Left ventricle myocardium inferior (tissue), 1 donor: ENCODE results near the gene ENTPD7. TPM values are rescaled to one million over a fixed set of nuclear protein-coding genes. Genes with fewer than 3 reads are reported as not detected.

Experiments used
- DNase-seq: peaks from one replicate; pipeline ENCODE4 v3.0.0-alpha.2; 2020
- H3K27ac ChIP-seq: fragments of 200-600 bp; replicated peaks from 2 replicates; pipeline ENCODE4 v1.8.0; 2021
- H3K27me3 ChIP-seq: fragments of 200-600 bp; 2 replicates; pipeline ENCODE4 v1.8.0; 2021; ENCODE audit warnings: low read depth
- H3K36me3 ChIP-seq: fragments of 200-600 bp; 2 replicates; pipeline ENCODE4 v1.8.0; 2021
- H3K4me1 ChIP-seq: fragments of 200-600 bp; 2 replicates; pipeline ENCODE4 v1.8.0; 2021
- H3K4me3 ChIP-seq: fragments of 200-600 bp; 2 replicates; pipeline ENCODE4 v1.8.0; 2021; ENCODE audit warnings: mild to moderate bottlenecking, moderate library complexity
- H3K9me3 ChIP-seq: fragments of 200-600 bp; replicated peaks from 2 replicates; pipeline ENCODE4 v1.8.0; 2021
- CTCF ChIP-seq: fragments of 200-600 bp; IDR thresholded peaks from 2 replicates; pipeline ENCODE4 v1.8.0; 2021; ENCODE audit warnings: antibody characterized with exemption, mild to moderate bottlenecking, borderline replicate concordance
- intact Hi-C: fragments of 100-400 bp; cut with micrococcal nuclease; formaldehyde crosslinking; loops from one replicate; pipeline ENCODE4 v1.11.0; 2022
- total RNA-seq: library from RNA; stranded (reverse); fragmentation: NEBNext Ultra II Directional; extraction: Animal tissue kit (Norgen Biotek cat#: 25700); gene quantifications from one replicate; pipeline ENCODE4 v1.2.1, GENCODE V29; 2021
- donor health status: DM: no; HTN: yes; CAD: no; lungs with severe emphysema.

Gene ENTPD7
- total RNA-seq, 1 donor from 2014 or later, result 2.9 TPM

GRCh38 chr10:99681553-99681952 is 22.2 kb downstream of the ENTPD7 start:
- Histone ChIP-seq H3K4me1 (peaks cover 8% of the 10 kb centered on the region), H3K36me3 (peaks cover 32% of the 10 kb centered on the region), H3K27ac (no peak overlapping the region), H3K4me3 (no peak overlapping the region), H3K27me3 (no peaks in the 10 kb centered on the region), H3K9me3 (no peaks in the 10 kb centered on the region)
- no peak for TF ChIP-seq CTCF
- intact Hi-C loops, result no loop called here
- no peak for DNase-seq

GRCh38 chr10:99682032-99682431 is 22.7 kb downstream of the ENTPD7 start:
- Histone ChIP-seq H3K9me3 (no peaks in the 10 kb centered on the region), H3K27ac (no peak overlapping the region), H3K4me1 (peaks cover 8% of the 10 kb centered on the region), H3K4me3 (no peak overlapping the region), H3K36me3 (peaks cover 32% of the 10 kb centered on the region), H3K27me3 (no peaks in the 10 kb centered on the region)
- DNase-seq, result no peak
- TF ChIP-seq CTCF, result no peak
- intact Hi-C loops, result no loop called here

- Histone ChIP-seq H3K36me3 (peaks cover 35% of the 10 kb centered on the region), H3K4me3 (no peak overlapping the region), H3K4me1 (peaks cover 8% of the 10 kb centered on the region), H3K27me3 (no peaks in the 10 kb centered on the region), H3K9me3 (no peaks in the 10 kb centered on the region), H3K27ac (no peak overlapping the region)
- no peak for TF ChIP-seq CTCF
- intact Hi-C loops, result no loop called here
- no peak for DNase-seq
Measured at GRCh38 chr10:99682752-99683151, 23.4 kb downstream of the ENTPD7 start.

- Histone ChIP-seq H3K4me1 (peaks cover 8% of the 10 kb centered on the region), H3K27ac (no peak overlapping the region), H3K9me3 (no peaks in the 10 kb centered on the region), H3K4me3 (no peak overlapping the region), H3K36me3 (peaks cover 21% of the 10 kb centered on the region), H3K27me3 (no peaks in the 10 kb centered on the region)
- DNase-seq, result no peak
- TF ChIP-seq CTCF, result no peak
- intact Hi-C loops, result no loop called here
Measured at GRCh38 chr10:99685597-99685967, 26.3 kb downstream of the ENTPD7 start.

- Histone ChIP-seq H3K9me3 (no peaks in the 10 kb centered on the region), H3K4me1 (no peaks in the 10 kb centered on the region), H3K36me3 (peaks cover 30% of the 10 kb centered on the region), H3K27ac (no peak overlapping the region), H3K27me3 (no peaks in the 10 kb centered on the region), H3K4me3 (no peak overlapping the region)
- TF ChIP-seq CTCF, result no peak
- no peak for DNase-seq
- intact Hi-C loops, result no loop called here
Measured at GRCh38 chr10:99689461-99689860, 30.2 kb downstream of the ENTPD7 start.
